A204.1 (cell line): Measurements from ENCODE around the gene TREML4.
"Not testable (repeated sequence)": the region's sequence is repeated elsewhere in the genome, so short reads cannot be mapped to it uniquely, and the experiment has no call there.

Experiments used
- FAIRE-seq: peaks from 2 replicates; lab custom pipeline; 2012; peaks lifted over from hg19 to GRCh38; lab: Jason Lieb, UNC

The TREML4 gene

GRCh38 chr6:41228096-41228495 lies at the start of gene TREML4:
TREML4 (plus strand) TSS chr6:41228349; CDS start chr6:41228428, 79 bp downstream.
- no peak for FAIRE-seq

- FAIRE-seq, result no peak
These were observed 49.0 kb upstream of the TREML4 start for GRCh38 chr6:41179163-41179562.

GRCh38 chr6:41181566-41181965 lies 46.6 kb upstream of the TREML4 start:
- no peak for FAIRE-seq

- FAIRE-seq, result no peak
These were observed 45.8 kb upstream of the TREML4 start for GRCh38 chr6:41182069-41183034.

GRCh38 chr6:41184761-41185160 lies 43.4 kb upstream of the TREML4 start:
- no peak for FAIRE-seq

- FAIRE-seq, result no peak
These were observed 42.1 kb upstream of the TREML4 start for GRCh38 chr6:41186031-41186562.

- no peak for FAIRE-seq
These were observed 39.9 kb upstream of the TREML4 start for GRCh38 chr6:41187924-41188886.

GRCh38 chr6:41189046-41189445 lies 39.1 kb upstream of the TREML4 start:
- FAIRE-seq, result not testable (repeated sequence)

GRCh38 chr6:41189967-41190366 lies 38.2 kb upstream of the TREML4 start:
- no peak for FAIRE-seq

- FAIRE-seq, result no peak
These were observed 37.4 kb upstream of the TREML4 start for GRCh38 chr6:41190791-41191190.

GRCh38 chr6:41191569-41191968 lies 36.6 kb upstream of the TREML4 start:
- no peak for FAIRE-seq

- FAIRE-seq, result no peak
These were observed 34.9 kb upstream of the TREML4 start for GRCh38 chr6:41193171-41193734.

GRCh38 chr6:41193884-41194283 lies 34.3 kb upstream of the TREML4 start:
- FAIRE-seq, result no peak

GRCh38 chr6:41194386-41194785 lies 33.8 kb upstream of the TREML4 start:
- FAIRE-seq, result no peak

GRCh38 chr6:41197234-41197633 lies 30.9 kb upstream of the TREML4 start:
- FAIRE-seq, result no peak

GRCh38 chr6:41199552-41200246 lies 28.4 kb upstream of the TREML4 start:
- FAIRE-seq, result no peak

- no peak for FAIRE-seq
These were observed 27.8 kb upstream of the TREML4 start for GRCh38 chr6:41200296-41200900.

- no peak for FAIRE-seq
These were observed 27.0 kb upstream of the TREML4 start, which contains the start of gene TREML2 for GRCh38 chr6:41200901-41201763. TREML2 (minus strand) TSS chr6:41201149; CDS start chr6:41201008, 141 bp downstream.

GRCh38 chr6:41201764-41202173 lies 26.4 kb upstream of the TREML4 start:
- FAIRE-seq, result no peak

GRCh38 chr6:41204156-41204555 lies 24.0 kb upstream of the TREML4 start:
- no peak for FAIRE-seq
